H9 (cell line): ENCODE data around the gene AFF1. TPM values are rescaled to one million over a fixed set of nuclear protein-coding genes. Genes with fewer than 3 reads are reported as not detected.

ENCODE experiments used
- DNase-seq: peaks from one replicate; pipeline ENCODE4 v3.0.0-alpha.2; 2017
- H2AFZ ChIP-seq: one replicate; pipeline ENCODE4 v1.6.1; 2013; ENCODE audit warnings: mild to moderate bottlenecking, low read length, control low read depth, moderate library complexity
- H2AK5ac ChIP-seq: 2 replicates; pipeline ENCODE4 v1.6.1; 2013; ENCODE audit warnings: low read length, control low read depth, mixed read lengths; ENCODE audit not compliant: insufficient read length
- H2BK120ac ChIP-seq: one replicate; pipeline ENCODE4 v1.6.1; 2013; ENCODE audit warnings: low read depth, mild to moderate bottlenecking, low read length, control low read depth, inconsistent platforms; ENCODE audit not compliant: poor library complexity, severe bottlenecking
- H2BK12ac ChIP-seq: 2 replicates; pipeline ENCODE4 v1.6.1; 2013; ENCODE audit warnings: low read length, control low read depth, mixed read lengths, low read depth; ENCODE audit not compliant: insufficient read length
- H2BK15ac ChIP-seq: 2 replicates; pipeline ENCODE4 v1.6.1; 2013; ENCODE audit warnings: low read depth, low read length, control low read depth
- H2BK20ac ChIP-seq: one replicate; pipeline ENCODE4 v1.6.1; 2013; ENCODE audit warnings: low read depth, mild to moderate bottlenecking, low read length, control low read depth, inconsistent platforms; ENCODE audit not compliant: poor library complexity, severe bottlenecking
- H2BK5ac ChIP-seq: 2 replicates; pipeline ENCODE4 v1.6.1; 2013; ENCODE audit warnings: low read length, control low read depth, mixed read lengths; ENCODE audit not compliant: insufficient read length
- H3K14ac ChIP-seq: 2 replicates; pipeline ENCODE4 v1.6.1; 2013; ENCODE audit warnings: low read length, control low read depth; ENCODE audit not compliant: insufficient read depth
- H3K18ac ChIP-seq: 2 replicates; pipeline ENCODE4 v1.6.1; 2013; ENCODE audit warnings: low read depth, mild to moderate bottlenecking, mixed read lengths, low read length, control low read depth; ENCODE audit not compliant: insufficient read length
- H3K23ac ChIP-seq: 2 replicates; pipeline ENCODE4 v1.6.1; 2013; ENCODE audit warnings: low read length, control low read depth, mixed read lengths, low read depth; ENCODE audit not compliant: insufficient read length
- H3K23me2 ChIP-seq: 2 replicates; pipeline ENCODE4 v1.6.1; 2013; ENCODE audit warnings: low read depth, mild to moderate bottlenecking, mixed read lengths, low read length, control low read depth; ENCODE audit not compliant: insufficient read length, poor library complexity, severe bottlenecking
- H3K27ac ChIP-seq: 2 replicates; pipeline ENCODE4 v1.5.1; 2013; ENCODE audit warnings: low read length, control low read depth, mixed read lengths, low read depth; ENCODE audit not compliant: insufficient read length
- H3K27me3 ChIP-seq: 2 replicates; pipeline ENCODE4 v1.6.1; 2013; ENCODE audit warnings: low read length, control low read depth, inconsistent platforms; ENCODE audit not compliant: insufficient read depth
- H3K4ac ChIP-seq: 2 replicates; pipeline ENCODE4 v1.6.1; 2013; ENCODE audit warnings: low read depth, mild to moderate bottlenecking, control low read depth, inconsistent platforms, low read length, moderate library complexity
- H3K4me1 ChIP-seq: 2 replicates; pipeline ENCODE4 v1.6.1; 2013; ENCODE audit warnings: low read length, control low read depth, inconsistent platforms; ENCODE audit not compliant: insufficient read depth
- H3K4me2 ChIP-seq: 2 replicates; pipeline ENCODE4 v1.6.1; 2013; ENCODE audit warnings: low read length, control low read depth, mixed read lengths; ENCODE audit not compliant: insufficient read length, insufficient read depth
- H3K56ac ChIP-seq: 2 replicates; pipeline ENCODE4 v1.6.1; 2013; ENCODE audit warnings: low read depth, mild to moderate bottlenecking, mixed read lengths, low read length, control low read depth; ENCODE audit not compliant: insufficient read length
- H3K79me1 ChIP-seq: 2 replicates; pipeline ENCODE4 v1.6.1; 2013; ENCODE audit warnings: low read depth, mild to moderate bottlenecking, moderate library complexity, low read length, control low read depth, inconsistent platforms; ENCODE audit not compliant: insufficient read depth, poor library complexity, severe bottlenecking
- H3K79me2 ChIP-seq: 2 replicates; pipeline ENCODE4 v1.6.1; 2013; ENCODE audit warnings: low read length, control low read depth, inconsistent platforms; ENCODE audit not compliant: insufficient read depth
- H3K9ac ChIP-seq: 2 replicates; pipeline ENCODE4 v1.6.1; 2013; ENCODE audit warnings: low read length, control low read depth, mixed read lengths; ENCODE audit not compliant: insufficient read length; ENCODE audit errors: extremely low read depth
- H3K9me3 ChIP-seq: one replicate; pipeline ENCODE4 v1.6.1; 2013; ENCODE audit warnings: low read depth, low read length, inconsistent platforms; ENCODE audit not compliant: control insufficient read depth
- H3T11ph ChIP-seq: one replicate; pipeline ENCODE4 v1.6.1; 2013; ENCODE audit warnings: mild to moderate bottlenecking, low read length, control low read depth, inconsistent platforms
- H4K20me1 ChIP-seq: one replicate; pipeline ENCODE4 v1.6.1; 2013; ENCODE audit not compliant: control insufficient read depth, insufficient read length, insufficient read depth
- H4K5ac ChIP-seq: 2 replicates; pipeline ENCODE4 v1.6.1; 2013; ENCODE audit warnings: low read depth, mild to moderate bottlenecking, mixed read lengths, low read length, control low read depth; ENCODE audit not compliant: insufficient read length
- H4K8ac ChIP-seq: replicated peaks from 2 replicates; pipeline ENCODE4 v1.6.1; 2013; ENCODE audit warnings: low read length, control low read depth, mixed read lengths, low read depth; ENCODE audit not compliant: insufficient read length
- H4K91ac ChIP-seq: 2 replicates; pipeline ENCODE4 v1.6.1; 2013; ENCODE audit warnings: low read depth, mild to moderate bottlenecking, moderate library complexity, mixed read lengths, low read length, control low read depth; ENCODE audit not compliant: insufficient read length
- H3K27ac Mint-ChIP-seq, 3 experiments: 2 replicates in 2 of 3; 3 replicates in 1 of 3; pipeline ENCODE4 v1.8.0; 2020 to 2021; ENCODE audit warnings: mixed read lengths in 3 of 3, mild to moderate bottlenecking in 1 of 3, moderate library complexity in 1 of 3
- H3K27me3 Mint-ChIP-seq: 2 replicates; pipeline ENCODE4 v1.8.0; 2021; ENCODE audit warnings: low read depth, mild to moderate bottlenecking, moderate library complexity, mixed read lengths
- H3K36me3 Mint-ChIP-seq, 3 experiments: 2 replicates in 2 of 3; 3 replicates in 1 of 3; pipeline ENCODE4 v1.8.0; 2020 to 2021; ENCODE audit warnings: low read depth in 3 of 3, mixed read lengths in 3 of 3; ENCODE audit not compliant: insufficient read depth in 1 of 3
- H3K4me1 Mint-ChIP-seq, 2 experiments: 2 replicates each; pipeline ENCODE4 v1.8.0; 2020; ENCODE audit warnings: mixed read lengths in 2 of 2
- H3K4me3 Mint-ChIP-seq, 2 experiments: 2 replicates in 1 of 2; 3 replicates in 1 of 2; pipeline ENCODE4 v1.8.0; 2020 to 2021; ENCODE audit warnings: mild to moderate bottlenecking in 2 of 2, mixed read lengths in 2 of 2, moderate library complexity in 1 of 2
- H3K9me3 Mint-ChIP-seq, 2 experiments: 2 replicates in 1 of 2; 3 replicates in 1 of 2; pipeline ENCODE4 v1.8.0; 2020; ENCODE audit warnings: mild to moderate bottlenecking in 2 of 2, mixed read lengths in 2 of 2, moderate library complexity in 1 of 2
- WGBS: extraction: QIAGEN DNeasy Blood & Tissue Kit; methylation state at CpG from one replicate; pipeline ENCODE4 v1.1.7; 2013; ENCODE audit warnings: missing lambda C conversion rate, low lambda C conversion rate, mixed read lengths; ENCODE audit not compliant: insufficient read length; ENCODE audit errors: extremely low coverage; 5-methylcytosine and 5-hydroxymethylcytosine counted together
- total RNA-seq: library from RNA; stranded (reverse); gene quantifications from 2 replicates; pipeline ENCODE4 v1.2.1, GENCODE V29; 2021
- TF ChIP-seq, protein P1 (sequence below): fragments of 200-600 bp; sonication (generic); conservative IDR thresholded peaks from 3 replicates; pipeline ENCODE4 v1.8.0; 2021; ENCODE audit warnings: antibody characterized with exemption, mild to moderate bottlenecking

The AFF1 gene
- total RNA-seq, 1 experiment from 2014 or later, result 74.5 TPM

DNA sequence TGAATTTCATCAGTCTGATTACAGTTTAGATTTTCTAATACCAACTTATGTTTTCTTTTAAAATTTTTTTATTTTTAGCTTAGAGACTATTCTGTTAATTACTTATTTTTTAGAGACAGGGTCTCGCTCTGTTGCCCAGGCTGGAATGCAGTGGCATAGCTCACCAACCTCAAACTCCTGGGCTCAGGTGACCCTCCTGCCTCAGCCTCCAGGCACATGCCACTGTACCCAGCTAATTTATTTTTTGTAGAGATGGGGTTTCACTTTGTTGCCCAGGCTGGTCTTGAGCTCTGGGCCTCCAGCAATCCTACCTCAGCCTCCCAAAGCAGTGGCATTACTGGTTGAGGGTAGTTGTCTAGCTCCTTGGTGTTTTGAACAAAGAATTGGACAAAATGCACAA, 183.6 kb downstream of the AFF1 start:
- Histone ChIP-seq H3K23me2 (peaks cover 3% of the 10 kb centered on the region), H3K79me1 (peaks cover 6% of the 10 kb centered on the region), H3K14ac (no peak overlapping the region), H2AK5ac (no peak overlapping the region), H3K9ac (no peak overlapping the region), H3K79me2 (peaks cover 2% of the 10 kb centered on the region; the same call in 1 of the 2 replicates), H3K18ac (no peak overlapping the region), H2BK12ac (no peak overlapping the region), H4K20me1 (no peaks in the 10 kb centered on the region), H3K9me3 (no peaks in the 10 kb centered on the region), H3T11ph (no peak overlapping the region), H3K4ac (no peak overlapping the region), H2BK120ac (no peak overlapping the region), H2AFZ (no peak overlapping the region), H2BK15ac (no peak overlapping the region), H3K4me2 (no peak overlapping the region), H4K8ac (no peak overlapping the region), H2BK5ac (no peak overlapping the region), H4K91ac (no peak overlapping the region), H3K27ac (no peak overlapping the region), H4K5ac (no peak overlapping the region), H3K56ac (no peak overlapping the region), H3K4me1 (no peaks in the 10 kb centered on the region; the same call in 1 of the 2 replicates), H3K23ac (no peak overlapping the region), H3K27me3 (no peaks in the 10 kb centered on the region), H2BK20ac (no peak overlapping the region)
- DNase-seq, result no peak
- TF ChIP-seq, protein P1, sequence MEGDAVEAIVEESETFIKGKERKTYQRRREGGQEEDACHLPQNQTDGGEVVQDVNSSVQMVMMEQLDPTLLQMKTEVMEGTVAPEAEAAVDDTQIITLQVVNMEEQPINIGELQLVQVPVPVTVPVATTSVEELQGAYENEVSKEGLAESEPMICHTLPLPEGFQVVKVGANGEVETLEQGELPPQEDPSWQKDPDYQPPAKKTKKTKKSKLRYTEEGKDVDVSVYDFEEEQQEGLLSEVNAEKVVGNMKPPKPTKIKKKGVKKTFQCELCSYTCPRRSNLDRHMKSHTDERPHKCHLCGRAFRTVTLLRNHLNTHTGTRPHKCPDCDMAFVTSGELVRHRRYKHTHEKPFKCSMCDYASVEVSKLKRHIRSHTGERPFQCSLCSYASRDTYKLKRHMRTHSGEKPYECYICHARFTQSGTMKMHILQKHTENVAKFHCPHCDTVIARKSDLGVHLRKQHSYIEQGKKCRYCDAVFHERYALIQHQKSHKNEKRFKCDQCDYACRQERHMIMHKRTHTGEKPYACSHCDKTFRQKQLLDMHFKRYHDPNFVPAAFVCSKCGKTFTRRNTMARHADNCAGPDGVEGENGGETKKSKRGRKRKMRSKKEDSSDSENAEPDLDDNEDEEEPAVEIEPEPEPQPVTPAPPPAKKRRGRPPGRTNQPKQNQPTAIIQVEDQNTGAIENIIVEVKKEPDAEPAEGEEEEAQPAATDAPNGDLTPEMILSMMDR, result no peak
- no peak overlapping the region for H3K4me3 Mint-ChIP-seq
- H3K9me3 Mint-ChIP-seq, result no peaks in the 10 kb centered on the region
- no CpG with 5 or more reads among the region's 1 CpG for WGBS
- H3K36me3 Mint-ChIP-seq, result peaks cover 25 to 57% (median 33%) of the 10 kb centered on the region in 3 experiments
- H3K27me3 Mint-ChIP-seq, result no peaks in the 10 kb centered on the region; the same call in 1 of the 2 replicates
- peaks cover 25 to 27% of the 10 kb centered on the region in 2 experiments for H3K4me1 Mint-ChIP-seq
- H3K27ac Mint-ChIP-seq, result no peak overlapping the region
